Fibroblast of lung (primary cell): ENCODE measurements around the gene ARGLU1. TPM values are rescaled to one million over a fixed set of nuclear protein-coding genes. Genes with fewer than 3 reads are reported as not detected.

Source experiments
- DNase-seq, 2 donors: peaks; one replicate each; pipeline versions ENCODE4 v3.0.0 to v3.0.0-alpha.2; 2010; ENCODE audit warnings: low read depth in 2 of 2
- H2AFZ ChIP-seq: 2 replicates; pipeline ENCODE4 v1.5.1; 2012; ENCODE audit warnings: low read length, control low read depth, inconsistent platforms
- H3K27ac ChIP-seq: 2 replicates; pipeline ENCODE4 v1.5.1; 2011; ENCODE audit warnings: low read length, control low read depth; ENCODE audit not compliant: insufficient read depth
- H3K27me3 ChIP-seq: 2 replicates; pipeline ENCODE4 v1.5.1; 2011; ENCODE audit warnings: mild to moderate bottlenecking, low read length; ENCODE audit not compliant: control insufficient read depth, insufficient read depth
- H3K36me3 ChIP-seq: 2 replicates; pipeline ENCODE4 v1.5.1; 2011; ENCODE audit warnings: low read length; ENCODE audit not compliant: control insufficient read depth, insufficient read depth
- H3K4me1 ChIP-seq: 2 replicates; pipeline ENCODE4 v1.5.1; 2011; ENCODE audit warnings: low read length; ENCODE audit not compliant: control insufficient read depth, insufficient read depth; ENCODE audit errors: extremely low read depth
- H3K4me2 ChIP-seq: 2 replicates; pipeline ENCODE4 v1.5.1; 2011; ENCODE audit warnings: low read length, control low read depth; ENCODE audit not compliant: insufficient read depth; ENCODE audit errors: extremely low read depth
- H3K4me3 ChIP-seq, 4 experiments: fragments of 200-600 bp in 1 of 4; sonication (generic) in 1 of 4; replicated peaks in 1 of 4; 2 replicates each; pipeline ENCODE4 v1.5.1; 2011 to 2016; ENCODE audit warnings: low read length in 4 of 4, low read depth in 3 of 4, mild to moderate bottlenecking in 3 of 4, control low read depth in 2 of 4, inconsistent platforms in 1 of 4, mixed read lengths in 1 of 4; ENCODE audit not compliant: insufficient read depth in 1 of 4; ENCODE audit errors: control extremely low read depth in 1 of 4
- H3K79me2 ChIP-seq: 2 replicates; pipeline ENCODE4 v1.5.1; 2012; ENCODE audit warnings: mild to moderate bottlenecking, low read length, inconsistent platforms; ENCODE audit not compliant: control insufficient read depth, insufficient read depth
- H3K9ac ChIP-seq: 2 replicates; pipeline ENCODE4 v1.5.1; 2011; ENCODE audit warnings: mild to moderate bottlenecking, low read length, control low read depth; ENCODE audit not compliant: insufficient read depth
- H3K9me3 ChIP-seq: 2 replicates; pipeline ENCODE4 v1.5.1; 2012; ENCODE audit warnings: low read depth, low read length; ENCODE audit not compliant: control insufficient read depth, insufficient read depth
- H4K20me1 ChIP-seq: 2 replicates; pipeline ENCODE4 v1.5.1; 2011; ENCODE audit warnings: low read length; ENCODE audit not compliant: control insufficient read depth, insufficient read depth; ENCODE audit errors: extremely low read depth
- CTCF ChIP-seq, 2 donors: IDR thresholded peaks in 1 of 2; conservative IDR thresholded peaks in 1 of 2; 1 replicate in 1 of 2; 2 replicates in 1 of 2; pipeline ENCODE4 v1.5.1; 2011 to 2012; ENCODE audit warnings: low read length in 2 of 2, control low read depth in 1 of 2, inconsistent platforms in 1 of 2, low read depth in 1 of 2, mild to moderate bottlenecking in 1 of 2
- EZH2 ChIP-seq: IDR thresholded peaks from 2 replicates; pipeline ENCODE4 v1.5.1; 2012; ENCODE audit warnings: low read length, control low read depth, mild to moderate bottlenecking; ENCODE audit errors: missing control alignments
- polyA plus RNA-seq, 2 donors: library from polyadenylated mRNA; depleted of rRNA in 1 of 2; stranded (reverse) in 1 of 2; unstranded in 1 of 2; fragments of >200 nt; gene quantifications; 2 replicates each; pipeline ENCODE4 v1.2.1, GENCODE V29; 2011 to 2012; ENCODE audit warnings: missing spikeins in 1 of 2
- total RNA-seq: library from RNA; depleted of rRNA; stranded (reverse); fragments of >200 nt; gene quantifications from 2 replicates; pipeline ENCODE4 v1.2.1, GENCODE V29; 2014

The ARGLU1 gene
- total and polyA plus RNA-seq, 2 donors (not counting 1 experiment from before 2014, with no cell fraction given), result 45.4 to 45.6 TPM

DNA sequence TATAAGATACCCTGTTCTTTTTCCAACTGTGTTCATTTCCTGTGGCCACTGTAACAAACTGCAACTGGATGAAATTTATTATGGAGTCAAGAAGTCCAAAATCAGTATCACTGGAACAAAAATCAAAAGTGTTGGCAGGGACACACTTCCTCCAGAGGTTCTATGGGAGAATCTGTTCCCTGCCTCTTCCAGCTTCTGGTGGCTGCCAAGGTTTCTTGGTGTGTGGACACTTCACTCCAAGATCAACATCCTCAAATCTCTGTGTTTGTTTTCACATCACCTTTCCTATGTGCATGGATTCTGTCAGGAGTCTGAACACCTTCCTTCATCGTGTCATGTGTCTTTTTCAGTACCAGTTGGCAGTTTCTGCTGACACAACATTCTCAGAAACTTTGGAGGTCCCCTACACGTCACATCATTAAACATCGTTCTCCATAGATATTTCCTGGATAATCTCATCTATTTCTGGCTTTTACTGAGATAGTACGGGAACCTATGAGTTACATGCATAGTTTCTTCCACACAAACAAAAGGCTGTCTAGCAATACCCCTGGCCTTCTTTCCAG lies 17.3 kb downstream of the ARGLU1 start:
- no peak overlapping the region for H3K4me2 ChIP-seq
- H3K27ac ChIP-seq, result no peak overlapping the region
- H3K79me2 ChIP-seq, result peaks cover 91% of the 10 kb centered on the region
- H3K27me3 ChIP-seq, result no peaks in the 10 kb centered on the region
- no peak overlapping the region for H3K9ac ChIP-seq
- peaks cover 4% of the 10 kb centered on the region for H3K36me3 ChIP-seq
- no peaks in the 10 kb centered on the region for H4K20me1 ChIP-seq
- H3K4me3 ChIP-seq, result no peak overlapping the region
- H3K9me3 ChIP-seq, result no peaks in the 10 kb centered on the region
- no peak overlapping the region for H2AFZ ChIP-seq
- peaks cover under 1% of the 10 kb centered on the region for H3K4me1 ChIP-seq
- no peak for DNase-seq
- TF ChIP-seq CTCF (conservative IDR thresholded peaks at IDR 0.05 in 1 of 2, IDR thresholded peaks at IDR 0.05 in 1 of 2; ENCODE audit: low read depth in 1 of 2, low read length in 2 of 2) (no peak), EZH2 (no peak)

DNA sequence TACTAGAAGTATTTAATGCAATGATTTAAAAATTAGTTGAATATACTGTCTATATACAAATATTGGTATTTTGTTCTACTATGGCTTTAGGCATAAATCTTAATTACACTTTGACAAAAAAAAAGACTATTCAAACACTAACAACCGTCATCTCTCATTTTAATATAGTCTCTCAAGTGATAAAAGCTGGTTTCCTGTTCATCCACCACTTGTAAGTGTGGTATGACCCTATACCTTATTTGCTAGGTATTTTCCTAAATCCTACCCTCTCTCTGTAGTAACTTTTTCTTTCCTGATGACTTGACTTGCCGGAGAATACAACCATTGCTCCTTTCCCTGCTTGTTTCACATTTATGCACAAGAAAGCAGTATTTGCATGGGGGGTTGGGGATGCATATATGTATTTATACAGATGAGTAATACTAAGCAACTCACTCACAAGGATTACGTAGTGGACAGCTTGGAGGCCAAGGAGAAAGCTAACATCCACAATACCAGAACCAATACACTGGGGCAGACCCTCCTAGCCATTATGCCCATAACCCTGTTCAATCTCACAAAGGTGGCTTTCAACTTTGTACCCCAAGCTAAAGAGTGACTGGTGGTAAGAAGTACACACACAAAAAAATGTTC lies 19.8 kb downstream of the ARGLU1 start:
- no peaks in the 10 kb centered on the region for H3K27me3 ChIP-seq
- TF ChIP-seq CTCF (conservative IDR thresholded peaks at IDR 0.05 in 1 of 2, IDR thresholded peaks at IDR 0.05 in 1 of 2; ENCODE audit: low read depth in 1 of 2, low read length in 2 of 2), result no peak
- no peak for TF ChIP-seq EZH2
- no peak overlapping the region for H3K27ac ChIP-seq
- H3K4me2 ChIP-seq, result no peak overlapping the region
- peaks cover 80% of the 10 kb centered on the region for H3K79me2 ChIP-seq
- H4K20me1 ChIP-seq, result no peaks in the 10 kb centered on the region
- H3K9me3 ChIP-seq, result no peaks in the 10 kb centered on the region
- no peak overlapping the region for H3K4me3 ChIP-seq
- H2AFZ ChIP-seq, result no peak overlapping the region
- H3K36me3 ChIP-seq, result peaks cover 3% of the 10 kb centered on the region
- no peaks in the 10 kb centered on the region for H3K4me1 ChIP-seq
- H3K9ac ChIP-seq, result no peak overlapping the region
- peak; percentile 36 to 69 for DNase-seq

DNA sequence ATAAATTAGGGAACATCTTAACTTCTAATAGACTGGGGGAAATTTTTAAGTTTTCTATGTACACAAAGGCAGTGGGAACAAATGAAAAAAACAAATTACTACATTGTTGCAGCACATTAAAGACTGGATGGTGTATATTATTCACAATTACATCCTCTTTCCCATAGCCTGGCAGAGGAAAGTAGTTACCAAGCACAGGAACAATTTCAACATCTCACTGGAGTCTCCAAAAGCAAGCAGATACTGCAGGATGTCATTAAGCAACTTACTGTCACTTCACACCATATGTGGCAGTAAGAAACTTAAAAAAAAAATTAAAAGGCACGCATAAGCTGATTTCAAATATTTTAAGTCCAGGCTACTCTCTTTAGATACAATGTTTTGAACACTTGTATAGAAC lies 26.1 kb downstream of the ARGLU1 start:
- Histone ChIP-seq H3K4me1 (no peaks in the 10 kb centered on the region), H3K79me2 (peaks cover 23% of the 10 kb centered on the region), H2AFZ (no peak overlapping the region), H3K9ac (no peak overlapping the region), H3K9me3 (no peaks in the 10 kb centered on the region), H3K4me3 (no peak overlapping the region), H4K20me1 (no peaks in the 10 kb centered on the region), H3K4me2 (no peak overlapping the region), H3K27me3 (no peaks in the 10 kb centered on the region), H3K27ac (no peak overlapping the region), H3K36me3 (peaks cover 3% of the 10 kb centered on the region)
- TF ChIP-seq CTCF (conservative IDR thresholded peaks at IDR 0.05 in 1 of 2, IDR thresholded peaks at IDR 0.05 in 1 of 2; ENCODE audit: low read depth in 1 of 2, low read length in 2 of 2), result no peak
- TF ChIP-seq EZH2, result no peak
- DNase-seq, result no peak
